ENCODE measurements around the gene THRB.

Gene THRB

GRCh38 chr3:24530471-24530870 is 35.8 kb upstream of the THRB start:
- TF ChIP-seq CTCF (IDR thresholded peaks at IDR 0.05; ENCODE audit: borderline replicate concordance, control extremely low read depth, extremely low read depth, insufficient read depth, missing control alignments), result no peak
- no peak for DNase-seq (ENCODE audit: low spot score)
- in situ Hi-C loops (cut with MboI; ENCODE audit: low sequenced_read_pairs, unreplicated experiment), result no loop called here

- no peak for DNase-seq (ENCODE audit: low spot score)
- no peak for TF ChIP-seq CTCF (IDR thresholded peaks at IDR 0.05; ENCODE audit: borderline replicate concordance, control extremely low read depth, extremely low read depth, insufficient read depth, missing control alignments)
- in situ Hi-C loops (cut with MboI; ENCODE audit: low sequenced_read_pairs, unreplicated experiment), result no loop called here
These were observed 34.6 kb upstream of the THRB start for GRCh38 chr3:24529210-24529609.

GRCh38 chr3:24526640-24527212 is 32.1 kb upstream of the THRB start:
- in situ Hi-C loops (cut with MboI; ENCODE audit: low sequenced_read_pairs, unreplicated experiment), result no loop called here
- TF ChIP-seq CTCF (IDR thresholded peaks at IDR 0.05; ENCODE audit: borderline replicate concordance, control extremely low read depth, extremely low read depth, insufficient read depth, missing control alignments), result no peak
- DNase-seq (ENCODE audit: low spot score), result no peak

- in situ Hi-C loops (cut with MboI; ENCODE audit: low sequenced_read_pairs, unreplicated experiment), result no loop called here
- no peak for TF ChIP-seq CTCF (IDR thresholded peaks at IDR 0.05; ENCODE audit: borderline replicate concordance, control extremely low read depth, extremely low read depth, insufficient read depth, missing control alignments)
- no peak for DNase-seq (ENCODE audit: low spot score)
These were observed 30.9 kb upstream of the THRB start for GRCh38 chr3:24525557-24525956.

GRCh38 chr3:24525022-24525421 is 30.4 kb upstream of the THRB start:
- no peak for DNase-seq (ENCODE audit: low spot score)
- no peak for TF ChIP-seq CTCF (IDR thresholded peaks at IDR 0.05; ENCODE audit: borderline replicate concordance, control extremely low read depth, extremely low read depth, insufficient read depth, missing control alignments)
- in situ Hi-C loops (cut with MboI; ENCODE audit: low sequenced_read_pairs, unreplicated experiment), result no loop called here

- in situ Hi-C loops (cut with MboI; ENCODE audit: low sequenced_read_pairs, unreplicated experiment), result no loop called here
- no peak for TF ChIP-seq CTCF (IDR thresholded peaks at IDR 0.05; ENCODE audit: borderline replicate concordance, control extremely low read depth, extremely low read depth, insufficient read depth, missing control alignments)
- DNase-seq (ENCODE audit: low spot score), result no peak
These were observed 29.5 kb upstream of the THRB start for GRCh38 chr3:24523988-24524727.

Measured in GM13976 (cell line).